Nephron (organoid): ENCODE measurements around the gene SSU72.

ENCODE experiments used
- H3K27ac Mint-ChIP-seq, 3 experiments: 2 replicates each; pipeline ENCODE4 v1.8.0; 2020; ENCODE audit warnings: mixed read lengths in 3 of 3, mild to moderate bottlenecking in 2 of 3, moderate library complexity in 1 of 3
- H3K27me3 Mint-ChIP-seq: 2 replicates; pipeline ENCODE4 v1.8.0; 2021; ENCODE audit warnings: low read depth, mild to moderate bottlenecking, moderate library complexity, mixed read lengths
- H3K36me3 Mint-ChIP-seq: 2 replicates; pipeline ENCODE4 v1.8.0; 2020; ENCODE audit warnings: low read depth, mixed read lengths
- H3K4me1 Mint-ChIP-seq: 2 replicates; pipeline ENCODE4 v1.8.0; 2020; ENCODE audit warnings: mixed read lengths
- H3K4me3 Mint-ChIP-seq, 3 experiments: 2 replicates each; pipeline ENCODE4 v1.8.0; 2020; ENCODE audit warnings: mild to moderate bottlenecking in 3 of 3, mixed read lengths in 3 of 3, moderate library complexity in 2 of 3
- H3K9me3 Mint-ChIP-seq: 2 replicates; pipeline ENCODE4 v1.8.0; 2020; ENCODE audit warnings: mixed read lengths
- TF ChIP-seq, protein P1 (sequence below), 3 experiments: fragments of 200-600 bp; sonication (generic); IDR thresholded peaks; one replicate each; pipeline ENCODE4 v1.5.0; 2021; ENCODE audit warnings: antibody characterized with exemption in 3 of 3; ENCODE audit not compliant: unreplicated experiment in 3 of 3

Gene SSU72

DNA sequence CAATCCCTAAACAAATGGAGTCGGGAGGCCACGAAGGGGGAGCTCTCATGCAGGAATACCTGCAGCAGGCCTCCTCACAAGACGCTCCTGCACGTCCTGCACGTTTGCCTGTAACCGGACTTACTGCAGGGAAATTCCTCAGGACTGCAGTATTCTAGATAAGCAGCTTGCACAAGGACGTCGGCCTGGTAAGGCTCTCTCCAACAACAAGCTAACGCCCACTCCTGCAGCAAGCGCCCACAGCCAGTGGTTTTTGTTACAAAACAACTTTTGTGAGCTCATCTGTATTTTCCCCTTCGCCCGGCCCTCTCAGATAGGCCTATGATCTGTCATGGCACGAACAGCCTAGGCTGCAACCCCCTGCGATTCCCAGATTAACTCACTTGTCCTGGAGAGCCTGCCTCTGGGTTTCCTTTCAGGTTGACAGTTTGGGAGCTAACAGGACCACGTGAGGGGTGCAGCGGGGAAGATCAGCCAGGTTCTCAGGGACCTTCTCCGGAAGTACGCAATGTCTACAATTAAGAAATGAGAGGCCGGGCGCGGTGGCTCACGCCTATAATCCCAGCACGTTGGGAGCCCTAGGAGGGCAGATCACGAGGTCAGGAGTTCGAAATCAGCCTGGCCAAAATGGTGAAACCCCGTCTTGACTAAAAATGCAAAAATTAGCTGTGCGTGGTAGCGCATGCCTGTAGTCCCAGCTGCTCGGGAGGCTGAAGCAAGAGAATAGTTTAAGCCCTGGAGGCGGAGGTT lies 39.7 kb upstream of the SSU72 start:
- Mint-ChIP-seq H3K9me3 (no peaks in the 10 kb centered on the region), H3K27me3 (no peaks in the 10 kb centered on the region), H3K4me1 (peaks cover 38% of the 10 kb centered on the region), H3K27ac (peak overlapping the region; percentile 90 to 92 (median 92)), H3K4me3 (peak overlapping the region; percentile 96 to 99 (median 97)), H3K36me3 (no peaks in the 10 kb centered on the region)
- TF ChIP-seq, protein P1, sequence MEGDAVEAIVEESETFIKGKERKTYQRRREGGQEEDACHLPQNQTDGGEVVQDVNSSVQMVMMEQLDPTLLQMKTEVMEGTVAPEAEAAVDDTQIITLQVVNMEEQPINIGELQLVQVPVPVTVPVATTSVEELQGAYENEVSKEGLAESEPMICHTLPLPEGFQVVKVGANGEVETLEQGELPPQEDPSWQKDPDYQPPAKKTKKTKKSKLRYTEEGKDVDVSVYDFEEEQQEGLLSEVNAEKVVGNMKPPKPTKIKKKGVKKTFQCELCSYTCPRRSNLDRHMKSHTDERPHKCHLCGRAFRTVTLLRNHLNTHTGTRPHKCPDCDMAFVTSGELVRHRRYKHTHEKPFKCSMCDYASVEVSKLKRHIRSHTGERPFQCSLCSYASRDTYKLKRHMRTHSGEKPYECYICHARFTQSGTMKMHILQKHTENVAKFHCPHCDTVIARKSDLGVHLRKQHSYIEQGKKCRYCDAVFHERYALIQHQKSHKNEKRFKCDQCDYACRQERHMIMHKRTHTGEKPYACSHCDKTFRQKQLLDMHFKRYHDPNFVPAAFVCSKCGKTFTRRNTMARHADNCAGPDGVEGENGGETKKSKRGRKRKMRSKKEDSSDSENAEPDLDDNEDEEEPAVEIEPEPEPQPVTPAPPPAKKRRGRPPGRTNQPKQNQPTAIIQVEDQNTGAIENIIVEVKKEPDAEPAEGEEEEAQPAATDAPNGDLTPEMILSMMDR (IDR thresholded peaks at IDR 0.05; ENCODE audit: unreplicated experiment in 3 of 3): no peak

DNA sequence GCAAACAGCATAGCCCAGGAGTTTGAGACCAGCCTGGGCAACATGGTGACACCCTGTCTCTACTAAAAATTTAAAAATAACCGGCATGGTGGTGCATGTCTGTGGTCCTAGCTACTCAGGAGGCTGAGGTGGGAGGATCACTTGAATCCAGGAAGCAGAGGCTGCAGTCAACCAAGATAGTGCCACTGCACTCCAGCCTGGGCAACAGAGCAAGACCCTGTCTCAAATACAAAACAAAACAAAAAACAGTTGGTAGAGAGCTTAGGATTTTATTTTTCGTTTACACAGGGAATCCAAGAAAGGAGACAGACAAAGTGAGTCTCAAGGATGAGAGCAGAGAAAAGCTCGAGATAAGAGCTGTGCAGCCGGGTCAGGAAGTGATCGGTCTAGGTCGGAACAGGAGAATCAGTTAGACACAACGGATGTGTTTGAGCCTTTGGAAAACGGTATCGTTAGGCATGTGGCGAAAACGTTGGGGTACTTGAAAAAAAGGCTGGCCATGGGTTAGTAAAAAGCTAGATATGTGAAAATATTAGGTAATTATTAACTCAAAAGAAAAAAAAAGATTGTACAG lies 38.9 kb upstream of the SSU72 start:
- Mint-ChIP-seq H3K9me3 (no peaks in the 10 kb centered on the region), H3K4me3 (peak overlapping the region; percentile 96 to 99 (median 97)), H3K36me3 (no peaks in the 10 kb centered on the region), H3K4me1 (peaks cover 38% of the 10 kb centered on the region), H3K27ac (peak overlapping the region; percentile 84 to 92 (median 92)), H3K27me3 (no peaks in the 10 kb centered on the region)
- TF ChIP-seq, protein P1 (IDR thresholded peaks at IDR 0.05; ENCODE audit: unreplicated experiment in 3 of 3): no peak

DNA sequence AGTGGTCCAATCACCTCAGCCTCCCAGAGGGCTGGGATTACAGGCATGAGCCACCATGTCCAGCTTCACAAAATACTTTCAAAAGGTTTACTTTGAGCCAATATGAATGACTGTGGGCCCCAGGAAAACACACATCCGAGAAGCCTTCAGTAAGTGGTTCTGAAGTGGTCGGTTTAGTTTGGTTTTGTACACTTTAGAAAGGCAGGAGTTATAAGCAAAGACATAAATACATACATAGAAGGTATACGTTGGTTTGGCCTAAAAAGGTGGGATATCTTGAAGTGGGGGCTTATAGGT lies 37.4 kb upstream of the SSU72 start:
- TF ChIP-seq, protein P1 (IDR thresholded peaks at IDR 0.05; ENCODE audit: unreplicated experiment in 3 of 3): no peak
- Mint-ChIP-seq H3K4me1 (peaks cover 32% of the 10 kb centered on the region), H3K36me3 (no peaks in the 10 kb centered on the region), H3K27me3 (no peaks in the 10 kb centered on the region), H3K4me3 (peak overlapping the region; percentile 53 to 76 (median 75)), H3K27ac (peak overlapping the region in 2 of 3 experiments; percentile 31 to 32), H3K9me3 (no peaks in the 10 kb centered on the region)

DNA sequence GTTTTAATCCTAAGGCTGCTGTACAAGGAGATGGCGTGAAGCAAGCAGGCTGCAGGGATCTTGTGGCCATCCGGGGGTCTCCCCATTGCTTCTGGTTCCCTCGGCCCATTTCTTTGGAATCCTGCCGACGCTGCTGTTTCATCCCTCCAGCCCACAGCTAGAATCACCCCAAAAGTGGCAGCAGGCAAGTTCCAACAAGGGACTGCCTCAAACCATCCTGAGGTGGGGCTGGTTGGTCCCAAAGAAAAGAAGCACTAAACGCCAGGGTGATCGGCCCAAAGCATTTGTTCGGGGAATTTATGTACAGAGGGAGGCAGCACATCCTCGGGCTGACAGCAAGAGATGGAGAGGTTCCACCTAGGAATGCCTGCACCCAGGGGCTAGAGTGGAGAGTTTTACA lies 36.1 kb upstream of the SSU72 start:
- H3K36me3 Mint-ChIP-seq: no peaks in the 10 kb centered on the region

DNA sequence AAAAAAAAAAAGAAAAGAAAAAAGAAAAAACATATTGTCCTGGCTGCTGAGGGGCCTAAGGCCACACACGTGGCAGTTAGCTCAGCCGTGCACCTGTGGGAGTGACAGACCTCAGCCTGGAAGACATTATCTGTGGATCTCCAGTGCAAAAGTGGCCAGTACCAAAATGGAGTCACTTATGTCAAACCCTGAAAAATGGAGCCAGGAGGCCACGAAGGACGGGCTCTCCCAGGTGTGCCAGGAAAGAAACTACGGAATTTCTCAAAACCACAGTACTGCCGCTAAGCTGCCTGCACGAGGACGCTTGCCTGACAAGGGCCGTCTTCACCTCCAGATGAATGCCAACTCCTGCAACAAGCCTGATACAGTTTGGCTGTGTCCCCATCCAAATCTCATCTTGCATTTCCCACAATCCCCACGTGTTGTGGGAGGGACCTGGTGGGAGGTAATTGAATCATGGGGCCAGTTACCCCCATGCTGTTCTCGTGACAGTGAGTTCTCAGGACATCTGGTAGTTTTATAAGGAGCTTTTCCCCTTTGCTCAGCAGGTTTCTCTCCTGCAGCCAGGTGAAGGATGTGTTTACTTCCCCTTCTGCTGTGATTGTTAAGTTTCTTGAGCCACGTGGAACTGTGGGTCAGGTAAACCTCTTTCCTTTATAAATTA lies 35.3 kb upstream of the SSU72 start:
- H3K27me3 Mint-ChIP-seq: no peaks in the 10 kb centered on the region
- H3K36me3 Mint-ChIP-seq: no peaks in the 10 kb centered on the region
- TF ChIP-seq, protein P1 (IDR thresholded peaks at IDR 0.05; ENCODE audit: unreplicated experiment in 3 of 3): no peak
- peaks cover 32% of the 10 kb centered on the region for H3K4me1 Mint-ChIP-seq
- no peak overlapping the region for H3K4me3 Mint-ChIP-seq
- no peak overlapping the region for H3K27ac Mint-ChIP-seq
- no peaks in the 10 kb centered on the region for H3K9me3 Mint-ChIP-seq

More for the DNA sequence above, 36.1 kb upstream of the SSU72 start:
- TF ChIP-seq, protein P1 (IDR thresholded peaks at IDR 0.05; ENCODE audit: unreplicated experiment in 3 of 3): no peak
- Mint-ChIP-seq H3K27me3 (no peaks in the 10 kb centered on the region), H3K4me1 (peaks cover 32% of the 10 kb centered on the region), H3K4me3 (peak overlapping the region; percentile 48 to 71 (median 67)), H3K9me3 (no peaks in the 10 kb centered on the region), H3K27ac (peak overlapping the region in 2 of 3 experiments; percentile 80 to 82)
